GM10248 (cell line): ENCODE data around the gene PCNX4.
"Not testable (repeated sequence)": the region's sequence is repeated elsewhere in the genome, so short reads cannot be mapped to it uniquely, and the experiment has no call there.

Source experiments
- CTCF ChIA-PET: fragments of 300-600 bp; sonication (Branson Sonifier 250); formaldehyde crosslinking; extraction: SDS; loops from one replicate; lab custom pipeline; 2021; ENCODE audit warnings: antibody characterized with exemption; lab: Yijun Ruan, JAX
- POLR2A ChIA-PET: fragments of 350-650 bp; sonication (Branson Sonifier 250); formaldehyde crosslinking; extraction: SDS; loops from one replicate; lab custom pipeline; 2020; ENCODE audit warnings: antibody characterized with exemption; lab: Yijun Ruan, JAX
- DNase-seq: peaks from one replicate; pipeline ENCODE4 v3.0.0; 2012; ENCODE audit errors: extremely low spot score
- CTCF ChIP-seq: IDR thresholded peaks from 2 replicates; pipeline ENCODE4 v1.5.1; 2012; ENCODE audit warnings: mild to moderate bottlenecking, low read depth; ENCODE audit errors: extremely low read depth, missing control alignments, control extremely low read depth

PCNX4 gene

GRCh38 chr14:60095781-60096450 lies 4.2 kb downstream of the PCNX4 start:
- CTCF ChIA-PET, result interaction anchor here (0.8 to 2.2 kb wide), 6 partner anchors 13 to 236 kb away, joined by 3 to 12 read pairs (median 3); partner anchors contain the start of gene DHRS7
- no peak for TF ChIP-seq CTCF
- no peak for DNase-seq
- POLR2A ChIA-PET, result no interaction called here

GRCh38 chr14:60097974-60098373 lies 6.3 kb downstream of the PCNX4 start:
- ChIA-PET POLR2A (no interaction called here), CTCF (no interaction called here)
- no peak for TF ChIP-seq CTCF
- DNase-seq, result no peak

- CTCF ChIA-PET, result interaction anchor here (0.9 to 1.2 kb wide), 2 partner anchors 36 to 72 kb away, joined by 3 read pairs; no protein-coding TSS in a partner anchor
- POLR2A ChIA-PET, result not testable (repeated sequence)
These were observed 8.1 kb downstream of the PCNX4 start for GRCh38 chr14:60099855-60100254.

GRCh38 chr14:60101786-60102185 lies 10.1 kb downstream of the PCNX4 start:
- TF ChIP-seq CTCF, result no peak
- CTCF ChIA-PET, result interaction anchor here (1.0 kb wide), 1 partner anchor 618 kb away, joined by 3 read pairs; the partner anchor contains the start of gene L3HYPDH
- no peak for DNase-seq
- POLR2A ChIA-PET, result no interaction called here

More at GRCh38 chr14:60099855-60100254, 8.1 kb downstream of the PCNX4 start:
- DNase-seq, result not testable (repeated sequence)

GRCh38 chr14:60102389-60102788 lies 10.7 kb downstream of the PCNX4 start:
- no peak for DNase-seq
- no peak for TF ChIP-seq CTCF
- ChIA-PET POLR2A (no interaction called here), CTCF (no interaction called here)

- TF ChIP-seq CTCF, result no peak
- ChIA-PET CTCF (interaction anchor here (1.0 to 1.8 kb wide), 2 partner anchors 10 to 14 kb away, joined by 3 to 10 read pairs; no protein-coding TSS in a partner anchor), POLR2A (no interaction called here)
- DNase-seq, result no peak
These were observed 14.6 kb downstream of the PCNX4 start for GRCh38 chr14:60106339-60106738.

- CTCF ChIA-PET, result no interaction called here
- POLR2A ChIA-PET, result no interaction called here
- no peak for TF ChIP-seq CTCF
- no peak for DNase-seq
These were observed 15.8 kb downstream of the PCNX4 start for GRCh38 chr14:60107477-60107876.
